HK-2 (cell line): ENCODE results near the gene CABYR.

Experiments used
- DNase-seq: peaks from one replicate; pipeline ENCODE4 v3.0.0-alpha.2; 2018; ENCODE audit not compliant: unreplicated experiment

CABYR gene

DNA sequence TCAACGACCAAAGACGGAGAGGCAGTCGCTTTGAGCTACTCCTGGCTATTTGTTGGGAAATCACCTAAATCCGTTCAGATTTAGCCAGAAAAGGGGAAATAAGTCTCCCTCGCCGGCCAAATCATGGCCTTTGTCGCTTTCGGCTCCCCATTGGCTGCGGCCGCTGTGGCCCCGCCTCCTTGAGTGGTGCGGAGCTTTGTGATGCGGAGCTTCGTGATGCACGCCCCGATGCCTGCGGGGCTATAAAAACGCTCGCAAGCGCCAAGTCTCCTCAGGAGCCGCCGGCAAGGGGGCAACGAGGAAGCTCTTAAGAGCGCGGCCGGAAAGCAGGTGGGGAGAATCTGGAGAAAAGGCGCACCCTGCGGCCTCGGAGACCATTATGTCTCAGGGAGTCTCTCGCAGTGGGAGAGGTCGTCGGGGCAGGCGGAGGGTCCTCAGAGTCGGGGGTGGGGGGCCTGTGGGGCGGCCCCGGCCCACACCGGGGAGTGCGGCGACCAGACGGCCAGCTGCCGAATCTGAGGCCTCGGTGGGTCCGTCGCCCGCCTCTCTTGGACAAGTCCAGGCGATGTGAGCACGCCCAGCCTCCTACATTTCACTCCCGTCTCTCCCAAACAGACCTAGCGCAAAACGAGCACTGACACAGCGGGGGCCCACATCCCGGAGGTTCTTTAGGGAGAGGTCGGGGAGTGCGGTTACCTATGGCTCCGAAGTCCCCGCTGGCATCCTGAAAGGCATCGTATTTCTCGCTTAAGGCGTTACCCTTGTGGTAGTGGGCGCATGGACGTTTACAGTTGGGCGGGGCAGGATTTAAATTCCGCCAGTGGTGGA is at the start of gene CABYR:
Gene CABYR, plus strand, starts transcription at position 274 of the 828 bp plus-strand sequence. CDS start 4,053 bp downstream, outside the sequence.
- peak; percentile 73 for DNase-seq

DNA sequence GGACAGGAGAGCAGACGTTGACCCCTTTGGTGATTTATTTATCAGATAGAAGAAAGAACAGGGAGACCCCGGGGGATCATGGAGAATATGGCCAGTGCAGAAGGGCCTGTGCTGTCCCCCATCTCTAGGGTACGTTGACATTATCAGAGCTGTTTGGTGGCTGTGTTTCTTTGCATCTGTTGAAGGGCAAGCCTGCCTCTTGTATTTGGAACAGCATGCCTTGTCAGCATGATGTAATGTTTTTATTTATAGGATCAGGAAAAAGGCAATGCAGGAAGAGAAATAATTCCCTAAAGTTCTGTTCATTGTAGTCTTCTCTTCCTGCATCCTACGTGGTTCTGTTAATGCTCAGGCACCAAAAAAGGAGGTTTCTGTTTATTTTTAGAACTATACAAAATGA is 49.8 kb upstream of the CABYR start:
- no peak for DNase-seq

GRCh38 chr18:24089515-24090337 is 49.1 kb upstream of the CABYR start:
- no peak for DNase-seq

DNA sequence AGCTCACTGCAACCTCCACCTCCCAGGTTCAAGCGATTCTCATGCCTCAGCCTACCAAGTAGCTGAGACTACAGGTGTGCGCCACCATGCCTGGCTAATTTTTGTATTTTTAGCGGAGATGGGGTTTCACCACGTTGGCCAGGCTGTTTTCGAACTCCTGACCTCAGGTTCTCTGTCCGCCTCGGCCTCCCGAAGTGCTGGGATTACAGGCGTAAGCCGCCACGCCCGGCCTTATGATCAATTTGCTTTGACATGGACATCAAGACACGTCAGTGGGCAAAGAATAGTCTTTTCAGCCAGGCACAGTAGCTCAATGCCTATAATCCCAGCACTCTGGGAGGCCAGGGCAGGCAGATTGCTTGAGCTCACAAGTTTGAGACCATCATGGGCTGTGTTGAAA is 48.0 kb upstream of the CABYR start:
- no peak for DNase-seq

- DNase-seq = no peak
Measured at GRCh38 chr18:24094561-24094960, 44.3 kb upstream of the CABYR start.

GRCh38 chr18:24095976-24096375 is 42.9 kb upstream of the CABYR start:
- no peak for DNase-seq

DNA sequence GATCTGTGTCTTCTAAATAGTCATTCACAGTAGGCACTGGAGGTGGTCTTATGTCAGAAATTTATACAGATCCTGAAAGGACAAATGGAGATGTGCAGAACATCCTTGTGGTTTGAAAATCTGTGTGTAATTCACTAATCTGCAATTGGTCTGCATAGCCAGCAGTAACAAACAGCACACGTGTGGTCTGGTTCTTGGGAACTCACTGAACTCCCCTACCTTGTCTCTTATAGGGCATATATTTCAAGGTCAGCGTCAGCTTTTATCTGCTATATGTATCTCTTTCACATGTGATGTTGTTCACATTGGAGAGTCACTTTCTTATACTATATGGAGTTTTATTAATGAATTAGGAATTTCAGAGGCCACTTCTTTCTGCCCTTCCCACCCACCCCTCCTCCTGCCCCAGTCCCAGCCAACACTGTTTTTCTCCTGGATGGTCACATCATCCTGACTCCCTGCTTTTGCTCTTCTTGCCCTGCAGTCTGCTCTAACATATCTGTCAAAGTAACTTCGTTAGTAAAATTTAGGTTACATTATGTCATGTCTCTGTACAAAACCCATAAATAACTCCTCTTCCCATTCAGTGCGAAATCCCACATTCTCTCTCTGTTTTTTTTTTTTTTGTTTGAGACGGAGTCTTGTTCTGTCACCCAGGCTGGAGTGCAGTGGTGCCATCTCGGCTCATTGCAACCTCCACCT is 35.4 kb upstream of the CABYR start:
- DNase-seq = no peak

- DNase-seq = no peak
Measured at GRCh38 chr18:24104486-24104885, 34.4 kb upstream of the CABYR start.

DNA sequence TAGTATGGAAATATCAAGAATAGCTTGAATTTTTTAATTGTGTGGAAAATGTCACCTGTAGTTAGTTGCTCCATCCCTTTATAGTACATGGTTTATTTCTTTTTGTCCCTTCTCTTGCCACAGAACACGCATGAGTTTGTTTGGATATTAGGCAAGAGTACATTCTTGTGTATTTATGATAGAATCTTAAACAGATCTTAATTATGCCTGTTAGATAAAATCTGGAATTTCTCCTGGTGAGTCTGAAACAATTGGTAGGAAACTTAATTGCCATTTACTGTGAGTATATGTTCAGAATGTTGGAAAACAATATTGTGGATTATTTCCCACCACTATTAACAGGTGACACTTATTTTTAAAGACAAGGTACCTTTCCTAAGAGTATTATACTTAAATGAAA is 30.2 kb upstream of the CABYR start:
- no peak for DNase-seq

DNA sequence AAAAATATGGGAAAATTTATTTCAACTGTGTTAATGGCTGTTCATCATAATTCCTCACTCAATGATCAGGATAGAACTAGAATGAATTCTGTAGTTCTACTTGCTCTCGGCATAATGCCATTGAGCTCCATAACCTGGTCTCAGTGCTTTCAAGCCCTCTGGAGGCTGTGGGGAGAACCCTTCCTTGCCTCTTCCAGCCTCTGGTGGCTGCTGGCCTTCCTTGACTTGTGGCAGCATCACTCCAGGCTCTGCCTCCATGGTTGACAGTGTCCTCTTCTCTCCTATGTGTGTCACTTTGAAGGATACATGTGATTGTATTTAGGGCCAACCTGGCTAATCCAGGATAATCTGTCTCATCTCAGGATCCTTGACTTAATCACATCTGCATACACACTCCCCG is 26.9 kb upstream of the CABYR start:
- no peak for DNase-seq

DNA sequence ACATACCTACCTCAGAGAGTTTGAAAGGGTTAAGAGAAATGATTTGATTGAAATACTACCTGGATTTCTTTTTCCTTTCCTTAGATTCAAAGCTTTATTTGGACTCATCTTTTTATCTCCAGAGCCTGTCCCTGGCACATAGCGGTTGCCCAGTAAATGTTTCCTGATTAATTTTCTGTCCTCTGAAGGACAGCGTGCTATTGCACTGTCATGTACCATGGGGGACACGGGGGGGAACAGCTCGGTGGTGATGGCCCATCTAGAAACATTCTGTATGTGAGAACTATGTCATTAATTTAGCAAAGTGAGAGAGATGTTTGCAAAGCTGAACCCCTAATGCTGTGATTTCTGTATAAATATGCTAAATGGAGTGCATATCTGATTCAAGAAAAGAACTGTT is 26.4 kb upstream of the CABYR start:
- no peak for DNase-seq

DNA sequence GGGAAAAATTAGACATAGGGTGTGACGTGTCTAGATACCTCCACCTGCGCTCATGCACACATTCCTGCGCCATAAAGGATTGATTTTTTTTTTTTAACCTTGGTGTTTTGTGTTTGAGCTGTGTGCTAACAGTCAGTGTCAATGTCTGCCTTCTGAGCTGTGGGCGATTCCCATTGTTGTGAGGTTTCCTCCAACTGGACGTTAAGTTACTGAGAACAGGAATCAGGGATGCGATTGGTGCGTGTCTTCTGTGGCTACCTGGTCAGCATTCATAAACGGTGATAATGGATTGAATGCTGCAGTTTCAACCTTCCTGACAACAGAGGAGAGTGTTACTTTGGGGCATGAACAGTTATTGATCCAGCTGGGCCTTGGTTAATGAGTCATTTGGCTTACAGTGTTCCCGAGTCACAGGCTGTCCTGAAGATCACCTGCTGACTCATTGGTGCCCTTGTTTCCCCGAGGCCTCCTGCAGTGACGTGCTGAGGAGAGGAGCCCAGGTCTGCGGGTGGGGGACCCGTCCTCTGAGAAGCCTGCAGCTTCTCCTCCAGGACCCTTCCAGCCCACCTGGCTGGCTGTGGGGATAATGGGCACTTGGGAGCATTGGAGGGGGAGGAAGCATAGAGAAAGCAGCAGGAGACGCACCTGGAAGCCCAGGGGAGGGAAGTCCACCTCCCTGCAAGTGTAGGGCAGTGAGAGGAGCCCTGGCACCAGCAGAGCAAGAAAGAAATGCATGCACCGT is 25.8 kb upstream of the CABYR start:
- DNase-seq = peak; percentile 15

DNA sequence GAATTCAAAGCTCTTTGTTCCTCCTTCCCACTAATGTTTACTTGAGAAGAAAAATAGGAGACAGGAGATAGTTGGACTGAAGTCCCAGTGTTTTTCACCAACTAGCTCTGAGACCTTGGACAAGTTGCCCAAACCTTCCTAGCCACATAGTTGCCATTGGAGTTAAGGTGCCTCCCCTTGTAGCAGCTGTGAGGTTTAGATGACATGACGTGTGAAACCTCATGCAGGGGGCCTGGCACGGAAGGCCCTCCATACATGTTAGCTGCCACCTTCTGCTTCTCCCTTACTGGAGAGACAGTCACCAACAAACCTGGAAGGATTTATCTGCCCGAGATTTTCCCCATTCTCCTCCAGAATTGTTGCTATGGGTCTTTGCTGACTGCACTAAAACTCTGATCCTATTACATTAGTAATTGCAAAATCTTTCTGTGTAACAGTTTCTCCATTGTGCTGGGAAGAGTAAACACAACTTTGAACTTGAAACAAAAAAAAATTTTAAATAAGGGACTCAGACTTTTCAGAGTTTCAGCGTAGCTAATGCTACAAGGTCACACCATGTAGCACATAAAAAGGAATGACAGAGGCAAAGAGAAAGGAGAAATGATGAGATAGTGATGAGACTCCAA is 23.8 kb upstream of the CABYR start:
- no peak for DNase-seq

DNA sequence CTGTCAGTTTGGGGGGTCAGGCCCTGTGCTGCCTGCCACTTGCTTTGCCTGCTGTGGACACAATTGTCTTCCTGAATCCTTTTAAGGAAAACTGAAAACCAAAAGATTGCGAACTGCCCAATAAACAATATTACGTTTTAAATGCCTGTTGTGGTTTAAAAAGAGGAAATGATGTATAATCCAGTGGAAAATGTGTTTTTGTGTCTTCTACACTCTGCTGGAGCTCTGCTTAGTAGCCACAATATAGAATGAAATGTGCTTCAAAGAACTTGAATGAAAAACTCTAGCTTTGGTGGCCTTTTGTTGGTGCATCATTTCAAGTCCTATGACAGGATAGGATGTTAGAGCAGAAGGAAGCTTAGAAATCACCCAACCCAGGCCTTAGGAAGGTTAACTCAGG is 23.2 kb upstream of the CABYR start:
- no peak for DNase-seq

DNA sequence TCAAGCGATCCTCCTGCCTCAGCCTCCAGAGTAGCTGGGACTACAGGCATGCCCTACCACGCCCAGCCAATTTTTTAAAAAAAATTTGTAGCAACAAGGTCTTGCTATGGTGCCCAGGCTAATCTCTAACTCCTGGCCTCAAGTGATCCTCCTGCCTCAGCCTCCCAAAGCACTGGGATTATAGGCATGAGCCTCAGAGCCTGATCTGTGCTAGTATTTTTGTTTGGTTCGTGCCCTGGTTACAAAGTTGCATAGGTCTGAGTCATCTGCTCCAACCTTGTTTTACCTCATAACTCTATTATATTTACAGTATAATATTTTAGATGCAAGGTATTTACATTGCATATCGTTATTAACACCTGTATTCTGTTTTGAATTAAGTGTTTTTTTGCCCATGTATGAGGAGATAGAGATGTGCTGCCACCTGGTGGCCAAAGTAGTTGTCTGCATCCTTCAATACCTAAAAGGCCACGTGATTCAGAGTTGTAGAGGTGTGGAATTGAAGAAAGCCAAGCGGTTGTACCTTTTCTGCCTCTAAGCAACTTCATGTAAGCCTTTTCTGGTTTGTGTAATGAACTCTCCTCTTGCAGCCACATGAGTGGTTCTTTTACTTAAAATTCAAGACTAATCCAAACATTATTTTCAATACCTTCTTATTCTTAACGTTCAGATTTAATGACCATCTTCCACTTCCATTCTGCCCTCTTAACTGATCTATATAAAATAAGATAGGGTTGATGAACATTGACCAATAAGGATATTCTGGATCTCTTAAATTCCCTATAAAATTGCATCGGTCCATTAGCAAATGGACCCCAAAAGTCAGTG is 19.9 kb upstream of the CABYR start:
- peak; percentile 52 for DNase-seq

DNA sequence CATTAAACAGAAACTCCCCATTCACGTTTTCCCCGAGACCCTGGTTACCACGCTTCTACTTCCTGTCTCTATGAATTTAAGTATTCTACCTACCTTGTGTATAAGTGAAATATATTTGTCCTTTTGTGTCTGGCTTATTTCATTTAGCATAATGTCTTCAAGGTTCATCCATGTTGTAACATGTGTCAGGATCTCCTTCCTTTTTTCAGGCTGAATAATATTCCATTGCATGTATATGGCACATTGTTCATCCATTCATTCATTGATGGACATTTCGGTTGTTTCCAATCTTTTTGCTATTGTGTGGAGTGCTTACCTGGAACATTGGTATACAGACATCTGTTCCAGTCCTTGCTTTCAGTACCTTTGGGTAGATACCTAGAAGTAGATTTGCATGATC is 18.2 kb upstream of the CABYR start:
- no peak for DNase-seq

GRCh38 chr18:24121625-24122024 is 17.2 kb upstream of the CABYR start:
- no peak for DNase-seq

DNA sequence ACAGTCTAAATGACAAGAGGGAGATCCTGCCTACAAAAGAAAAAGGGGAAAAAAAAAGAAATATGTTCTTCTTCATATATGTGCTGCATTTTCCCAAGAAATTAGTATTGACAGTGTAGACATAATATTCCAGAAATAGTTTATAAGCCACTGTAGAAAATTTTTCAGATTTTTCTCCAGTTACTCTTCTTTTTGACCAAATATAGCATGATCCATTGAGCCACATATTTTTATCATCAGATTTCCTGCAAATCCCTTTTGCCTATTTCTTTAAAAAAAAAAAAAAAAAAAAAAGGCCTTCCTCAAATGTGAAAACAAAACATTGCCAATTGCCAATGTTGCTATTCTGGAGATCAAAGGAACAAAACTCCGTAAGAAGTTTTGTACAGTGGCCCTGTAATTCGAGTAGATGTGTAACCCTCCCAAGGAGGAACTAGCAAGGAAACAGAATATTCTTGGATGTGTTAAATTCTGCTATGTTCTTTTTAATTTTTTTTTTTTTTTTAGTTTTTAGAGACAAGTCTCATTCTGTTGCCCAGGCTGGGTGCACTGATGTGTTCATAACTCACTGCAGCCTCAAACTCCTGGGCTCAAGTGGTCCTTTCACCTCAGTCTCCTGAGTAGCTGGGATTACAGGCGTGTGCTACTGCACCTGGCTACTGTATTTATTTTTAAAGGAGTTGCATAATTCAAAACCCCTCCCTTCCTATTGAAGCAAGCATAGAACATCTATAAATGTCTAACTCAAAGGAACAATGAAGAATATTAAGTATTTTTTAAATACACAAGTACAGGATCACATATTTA is 12.5 kb upstream of the CABYR start:
- DNase-seq = no peak

GRCh38 chr18:24127735-24128134 is 11.1 kb upstream of the CABYR start:
- DNase-seq = no peak

DNA sequence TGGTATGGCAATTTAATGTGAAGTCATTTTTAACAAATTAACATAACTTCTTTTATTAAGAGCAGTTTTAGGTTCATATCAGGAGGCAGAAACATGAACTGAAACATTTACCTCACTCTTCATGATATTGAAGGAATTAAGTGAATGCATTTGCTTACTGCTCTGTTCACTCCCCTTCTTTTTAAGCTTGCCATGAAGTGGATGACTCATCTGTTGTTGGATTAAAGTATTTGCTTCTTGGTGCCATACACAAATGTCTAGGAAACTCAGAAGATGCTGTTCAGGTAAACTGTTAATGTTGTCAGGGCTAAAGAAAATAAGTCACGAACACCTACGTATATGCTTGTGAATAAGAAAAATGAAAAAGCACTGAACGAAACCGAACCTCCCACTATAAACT is 10.2 kb upstream of the CABYR start:
- no peak for DNase-seq
